Measurements from ENCODE around the gene ZNF214.

DNA sequence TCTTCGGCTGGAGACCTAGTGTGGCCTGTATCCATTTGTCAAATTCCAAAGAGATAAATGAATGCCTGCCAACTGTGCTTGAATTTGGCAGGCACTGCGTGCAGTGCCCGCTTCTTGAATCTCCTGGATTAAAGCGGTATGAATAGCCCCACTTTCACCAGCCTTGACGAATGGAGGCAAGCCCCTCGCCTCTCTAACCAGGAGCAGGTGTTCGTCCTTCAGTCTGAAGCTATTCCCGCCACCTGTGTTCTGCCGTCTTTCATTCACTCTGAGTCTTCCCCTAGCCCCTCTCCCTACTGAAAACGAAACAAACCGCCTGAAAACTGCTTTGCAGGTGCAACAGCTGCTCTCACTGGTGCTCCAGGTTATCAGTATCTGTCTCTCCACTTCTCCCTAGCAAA lies 11.3 kb upstream of the ZNF214 start:
- TF ChIP-seq POLR2A (IDR thresholded peaks at IDR 0.05; ENCODE audit: low read length), result no peak
- TF ChIP-seq GATA1 (IDR thresholded peaks at IDR 0.05; ENCODE audit: low read depth, low read length), result no peak

Data from erythroblast (primary cell).